Measurements from ENCODE around the gene OGFRL1. TPM values are rescaled to one million over a fixed set of nuclear protein-coding genes. Genes with fewer than 3 reads are reported as not detected.

OGFRL1 gene
- total RNA-seq, 1 experiment from 2014 or later = 70.8 TPM

DNA sequence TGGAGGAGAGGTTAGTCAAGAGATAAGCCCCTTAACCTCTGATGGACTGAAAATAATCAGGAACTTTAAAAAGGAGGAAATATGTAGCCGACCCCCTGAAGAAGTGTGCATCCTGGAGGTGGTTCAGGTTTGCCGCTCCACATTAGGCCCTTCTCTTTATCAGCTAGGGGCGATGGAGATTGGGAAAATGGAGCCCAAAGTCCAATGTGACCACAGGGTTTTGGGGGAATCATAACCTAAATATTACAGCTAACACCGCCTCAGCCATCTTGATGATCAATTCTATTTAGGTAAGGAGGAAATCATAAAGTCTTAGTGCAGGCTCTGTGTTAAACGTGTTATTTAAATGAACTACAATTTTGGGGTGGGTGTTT, 1.2 kb downstream of the OGFRL1 start:
- ChIA-PET POLR2A (interaction anchor here (0.7 to 5.9 kb wide), 10 partner anchors 8 to 202 kb away, joined by 3 to 52 read pairs (median 4); no protein-coding TSS in a partner anchor), CTCF (interaction anchor here (1.0 to 2.7 kb wide), 5 partner anchors 41 to 103 kb away, joined by 3 to 17 read pairs (median 4); no protein-coding TSS in a partner anchor)
- Mint-ChIP-seq H3K36me3 (ENCODE audit: insufficient read depth, unreplicated experiment) (peaks cover 14% of the 10 kb centered on the region), H3K4me3 (ENCODE audit: unreplicated experiment) (peak overlapping the region; percentile 78), H3K27me3 (ENCODE audit: insufficient read depth, unreplicated experiment) (no peaks in the 10 kb centered on the region), H3K27ac (ENCODE audit: low read depth, unreplicated experiment) (peak overlapping the region; percentile 11), H3K9me3 (ENCODE audit: unreplicated experiment) (no peaks in the 10 kb centered on the region), H3K4me1 (ENCODE audit: insufficient read depth, unreplicated experiment) (peaks cover 32% of the 10 kb centered on the region)
- no peak for DNase-seq (ENCODE audit: unreplicated experiment)
- intact Hi-C loops (cut with micrococcal nuclease) = loop anchor here (2.0 to 5.0 kb wide), 3 partner anchors 39 to 97 kb away; no protein-coding TSS in a partner anchor
- TF ChIP-seq, protein P1, sequence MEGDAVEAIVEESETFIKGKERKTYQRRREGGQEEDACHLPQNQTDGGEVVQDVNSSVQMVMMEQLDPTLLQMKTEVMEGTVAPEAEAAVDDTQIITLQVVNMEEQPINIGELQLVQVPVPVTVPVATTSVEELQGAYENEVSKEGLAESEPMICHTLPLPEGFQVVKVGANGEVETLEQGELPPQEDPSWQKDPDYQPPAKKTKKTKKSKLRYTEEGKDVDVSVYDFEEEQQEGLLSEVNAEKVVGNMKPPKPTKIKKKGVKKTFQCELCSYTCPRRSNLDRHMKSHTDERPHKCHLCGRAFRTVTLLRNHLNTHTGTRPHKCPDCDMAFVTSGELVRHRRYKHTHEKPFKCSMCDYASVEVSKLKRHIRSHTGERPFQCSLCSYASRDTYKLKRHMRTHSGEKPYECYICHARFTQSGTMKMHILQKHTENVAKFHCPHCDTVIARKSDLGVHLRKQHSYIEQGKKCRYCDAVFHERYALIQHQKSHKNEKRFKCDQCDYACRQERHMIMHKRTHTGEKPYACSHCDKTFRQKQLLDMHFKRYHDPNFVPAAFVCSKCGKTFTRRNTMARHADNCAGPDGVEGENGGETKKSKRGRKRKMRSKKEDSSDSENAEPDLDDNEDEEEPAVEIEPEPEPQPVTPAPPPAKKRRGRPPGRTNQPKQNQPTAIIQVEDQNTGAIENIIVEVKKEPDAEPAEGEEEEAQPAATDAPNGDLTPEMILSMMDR (IDR thresholded peaks at IDR 0.05; ENCODE audit: unreplicated experiment) = no peak
- BruUV-seq (replicated peaks) = TSS peak; percentile 43

- Mint-ChIP-seq H3K27me3 (ENCODE audit: insufficient read depth, unreplicated experiment) (no peaks in the 10 kb centered on the region), H3K4me1 (ENCODE audit: insufficient read depth, unreplicated experiment) (peaks cover 31% of the 10 kb centered on the region), H3K4me3 (ENCODE audit: unreplicated experiment) (peak overlapping the region; percentile 78), H3K36me3 (ENCODE audit: insufficient read depth, unreplicated experiment) (peaks cover 20% of the 10 kb centered on the region), H3K9me3 (ENCODE audit: unreplicated experiment) (no peaks in the 10 kb centered on the region), H3K27ac (ENCODE audit: low read depth, unreplicated experiment) (peak overlapping the region; percentile 11)
- CTCF ChIA-PET = interaction anchor here (1.0 to 1.6 kb wide), 3 partner anchors 31 to 104 kb away, joined by 3 to 5 read pairs (median 4); no protein-coding TSS in a partner anchor
- TF ChIP-seq, protein P1 (IDR thresholded peaks at IDR 0.05; ENCODE audit: unreplicated experiment) = no peak
- DNase-seq (ENCODE audit: unreplicated experiment) = no peak
- POLR2A ChIA-PET = interaction anchor here (1.0 to 5.9 kb wide), 6 partner anchors 9 to 105 kb away, joined by 3 to 52 read pairs (median 4); no protein-coding TSS in a partner anchor
- intact Hi-C loops (cut with micrococcal nuclease) = loop anchor here (5.0 kb wide), 1 partner anchor 57 kb away; no protein-coding TSS in a partner anchor
- BruUV-seq (replicated peaks) = no TSS peak
These were observed 2.0 kb downstream of the OGFRL1 start for GRCh38 chr6:71290611-71291010.

DNA sequence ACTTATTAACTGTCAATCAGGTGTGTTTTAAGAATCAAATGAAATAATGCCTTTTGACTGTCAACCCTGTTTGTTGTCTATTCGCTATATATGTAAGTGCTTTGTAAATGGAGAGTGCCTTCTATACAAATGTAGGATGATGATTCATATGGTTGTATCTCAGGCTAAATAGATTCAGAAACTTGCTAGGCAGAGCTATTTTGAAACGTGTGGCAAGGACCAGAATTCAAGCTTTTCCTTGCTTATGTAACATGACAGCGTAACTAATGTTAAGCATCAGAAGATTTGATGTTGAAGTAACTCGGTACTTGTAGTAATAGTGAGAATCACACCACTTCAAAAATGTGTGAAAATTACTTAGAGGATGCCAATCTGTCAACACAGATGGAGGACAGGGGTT, 3.4 kb downstream of the OGFRL1 start:
- Mint-ChIP-seq H3K9me3 (ENCODE audit: unreplicated experiment) (no peaks in the 10 kb centered on the region), H3K27me3 (ENCODE audit: insufficient read depth, unreplicated experiment) (no peaks in the 10 kb centered on the region), H3K27ac (ENCODE audit: low read depth, unreplicated experiment) (peak overlapping the region; percentile 11), H3K36me3 (ENCODE audit: insufficient read depth, unreplicated experiment) (peaks cover 32% of the 10 kb centered on the region), H3K4me3 (ENCODE audit: unreplicated experiment) (no peak overlapping the region), H3K4me1 (ENCODE audit: insufficient read depth, unreplicated experiment) (peaks cover 31% of the 10 kb centered on the region)
- intact Hi-C loops (cut with micrococcal nuclease) = loop anchor here (5.0 kb wide), 1 partner anchor 55 kb away; no protein-coding TSS in a partner anchor
- BruUV-seq (replicated peaks) = no TSS peak
- POLR2A ChIA-PET = interaction anchor here (0.5 to 1.2 kb wide), 4 partner anchors 8 to 216 kb away, joined by 3 to 5 read pairs (median 4); no protein-coding TSS in a partner anchor
- DNase-seq (ENCODE audit: unreplicated experiment) = peak; percentile 24
- TF ChIP-seq, protein P1 (IDR thresholded peaks at IDR 0.05; ENCODE audit: unreplicated experiment) = no peak
- CTCF ChIA-PET = interaction anchor here (0.5 kb wide), 1 partner anchor 34 kb away, joined by 3 read pairs; no protein-coding TSS in a partner anchor

- ChIA-PET CTCF (no interaction called here), POLR2A (no interaction called here)
- DNase-seq (ENCODE audit: unreplicated experiment) = peak; percentile 21
- H3K9me3 Mint-ChIP-seq (ENCODE audit: unreplicated experiment) = no peaks in the 10 kb centered on the region
- no TSS peak for BruUV-seq (replicated peaks)
- no peak overlapping the region for H3K4me3 Mint-ChIP-seq (ENCODE audit: unreplicated experiment)
- H3K27ac Mint-ChIP-seq (ENCODE audit: low read depth, unreplicated experiment) = peak overlapping the region; percentile 29
- no peaks in the 10 kb centered on the region for H3K27me3 Mint-ChIP-seq (ENCODE audit: insufficient read depth, unreplicated experiment)
- peaks cover 28% of the 10 kb centered on the region for H3K4me1 Mint-ChIP-seq (ENCODE audit: insufficient read depth, unreplicated experiment)
- H3K36me3 Mint-ChIP-seq (ENCODE audit: insufficient read depth, unreplicated experiment) = peaks cover 36% of the 10 kb centered on the region
- intact Hi-C loops (cut with micrococcal nuclease) = loop anchor here (5.0 kb wide), 1 partner anchor 53 kb away; no protein-coding TSS in a partner anchor
- TF ChIP-seq, protein P1 (IDR thresholded peaks at IDR 0.05; ENCODE audit: unreplicated experiment) = no peak
These were observed 5.5 kb downstream of the OGFRL1 start for GRCh38 chr6:71294121-71294523.
